ENCODE data around the gene ZNF396. TPM values are rescaled to one million over a fixed set of nuclear protein-coding genes. Genes with fewer than 3 reads are reported as not detected.

Gene ZNF396
- total RNA-seq, 1 experiment from 2014 or later, result 0.61 TPM

GRCh38 chr18:35389095-35389618, 12.0 kb upstream of the ZNF396 start:
- CTCF ChIA-PET, result no interaction called here
- H3K9me3 Mint-ChIP-seq (ENCODE audit: unreplicated experiment), result no peaks in the 10 kb centered on the region
- no peak for TF ChIP-seq CTCF (IDR thresholded peaks at IDR 0.05; ENCODE audit: insufficient read depth in 1 of 2, low read depth in 1 of 2, low read length in 1 of 2, severe bottlenecking in 1 of 2, unreplicated experiment in 1 of 2)
- H3K4me3 ChIP-seq (ENCODE audit: low read depth, low read length), result no peak overlapping the region
- no TSS peak for BruUV-seq (replicated peaks)
- H3K4me3 Mint-ChIP-seq (ENCODE audit: unreplicated experiment), result no peak overlapping the region
- intact Hi-C loops (cut with micrococcal nuclease; ENCODE audit: unreplicated experiment), result no loop called here
- H3K27me3 ChIP-seq (replicated peaks; ENCODE audit: control insufficient read depth, insufficient read depth, low read length), result no peaks in the 10 kb centered on the region
- no peaks in the 10 kb centered on the region for H3K9me3 ChIP-seq
- no peaks in the 10 kb centered on the region for H3K4me1 Mint-ChIP-seq (ENCODE audit: low read depth, unreplicated experiment)
- H3K36me3 Mint-ChIP-seq (ENCODE audit: insufficient read depth, unreplicated experiment), result no peaks in the 10 kb centered on the region
- H3K27me3 Mint-ChIP-seq (ENCODE audit: insufficient read depth, unreplicated experiment), result no peaks in the 10 kb centered on the region
- H3K4me1 ChIP-seq, result no peaks in the 10 kb centered on the region
- DNase-seq, result no peak
- POLR2A ChIA-PET, result no interaction called here
- H3K27ac Mint-ChIP-seq (ENCODE audit: unreplicated experiment), result no peak overlapping the region
- H3K36me3 ChIP-seq (ENCODE audit: control insufficient read depth, insufficient read depth, low read length), result no peaks in the 10 kb centered on the region

- Histone ChIP-seq H3K4me1 (no peaks in the 10 kb centered on the region), H3K36me3 (ENCODE audit: control insufficient read depth, insufficient read depth, low read length) (no peaks in the 10 kb centered on the region), H3K4me3 (ENCODE audit: low read depth, low read length) (no peak overlapping the region), H3K9me3 (no peaks in the 10 kb centered on the region), H3K27me3 (replicated peaks; ENCODE audit: control insufficient read depth, insufficient read depth, low read length) (no peaks in the 10 kb centered on the region)
- no peaks in the 10 kb centered on the region for H3K36me3 Mint-ChIP-seq (ENCODE audit: insufficient read depth, unreplicated experiment)
- ChIA-PET CTCF (interaction anchor here (1.0 kb wide), 1 partner anchor 32 kb away, joined by 5 read pairs; no protein-coding TSS in a partner anchor), POLR2A (no interaction called here)
- intact Hi-C loops (cut with micrococcal nuclease; ENCODE audit: unreplicated experiment), result no loop called here
- H3K27me3 Mint-ChIP-seq (ENCODE audit: insufficient read depth, unreplicated experiment), result no peaks in the 10 kb centered on the region
- H3K27ac Mint-ChIP-seq (ENCODE audit: unreplicated experiment), result no peak overlapping the region
- TF ChIP-seq CTCF (IDR thresholded peaks at IDR 0.05; ENCODE audit: insufficient read depth in 1 of 2, low read depth in 1 of 2, low read length in 1 of 2, severe bottlenecking in 1 of 2, unreplicated experiment in 1 of 2), result no peak
- DNase-seq, result no peak
- no peaks in the 10 kb centered on the region for H3K4me1 Mint-ChIP-seq (ENCODE audit: low read depth, unreplicated experiment)
- no peaks in the 10 kb centered on the region for H3K9me3 Mint-ChIP-seq (ENCODE audit: unreplicated experiment)
- BruUV-seq (replicated peaks), result no TSS peak
- H3K4me3 Mint-ChIP-seq (ENCODE audit: unreplicated experiment), result no peak overlapping the region
Measured at GRCh38 chr18:35387152-35387571, 10.0 kb upstream of the ZNF396 start.

GRCh38 chr18:35386600-35387100, 9.5 kb upstream of the ZNF396 start:
- no peaks in the 10 kb centered on the region for H3K36me3 Mint-ChIP-seq (ENCODE audit: insufficient read depth, unreplicated experiment)
- no peaks in the 10 kb centered on the region for H3K4me1 ChIP-seq
- no peak overlapping the region for H3K4me3 ChIP-seq (ENCODE audit: low read depth, low read length)
- H3K4me1 Mint-ChIP-seq (ENCODE audit: low read depth, unreplicated experiment), result no peaks in the 10 kb centered on the region
- POLR2A ChIA-PET, result no interaction called here
- peak; percentile 38 to 45 for DNase-seq
- intact Hi-C loops (cut with micrococcal nuclease; ENCODE audit: unreplicated experiment), result no loop called here
- no peaks in the 10 kb centered on the region for H3K27me3 Mint-ChIP-seq (ENCODE audit: insufficient read depth, unreplicated experiment)
- H3K27ac Mint-ChIP-seq (ENCODE audit: unreplicated experiment), result no peak overlapping the region
- no peaks in the 10 kb centered on the region for H3K36me3 ChIP-seq (ENCODE audit: control insufficient read depth, insufficient read depth, low read length)
- peak; percentile 44 to 52 for TF ChIP-seq CTCF (IDR thresholded peaks at IDR 0.05; ENCODE audit: insufficient read depth in 1 of 2, low read depth in 1 of 2, low read length in 1 of 2, severe bottlenecking in 1 of 2, unreplicated experiment in 1 of 2)
- no peaks in the 10 kb centered on the region for H3K27me3 ChIP-seq (replicated peaks; ENCODE audit: control insufficient read depth, insufficient read depth, low read length)
- H3K9me3 ChIP-seq, result no peaks in the 10 kb centered on the region
- BruUV-seq (replicated peaks), result no TSS peak
- H3K4me3 Mint-ChIP-seq (ENCODE audit: unreplicated experiment), result no peak overlapping the region
- no peaks in the 10 kb centered on the region for H3K9me3 Mint-ChIP-seq (ENCODE audit: unreplicated experiment)
- CTCF ChIA-PET, result interaction anchor here (0.6 to 1.0 kb wide), 3 partner anchors 32 to 119 kb away, joined by 3 to 5 read pairs (median 3); no protein-coding TSS in a partner anchor
